K562 (cell line): ENCODE measurements around the gene CXCL9. TPM values are rescaled to one million over a fixed set of nuclear protein-coding genes. Genes with fewer than 3 reads are reported as not detected.

Experiments used
- CREBBP ChIP-seq: IDR thresholded peaks from one replicate; pipeline ENCODE4 v1.6.1; 2012; ENCODE audit warnings: low read depth, mild to moderate bottlenecking, control low read depth, inconsistent platforms, low read length
- GATA2 ChIP-seq: sonication (generic); formaldehyde crosslinking; IDR thresholded peaks from 2 replicates; pipeline ENCODE4 v1.4.0; 2020; ENCODE audit warnings: mild to moderate bottlenecking, missing genetic modification reagents
- KDM1A ChIP-seq, 2 experiments: fragments of 450-650 bp; IDR thresholded peaks; 2 replicates each; pipeline ENCODE4 v1.6.1; 2016; ENCODE audit warnings: mild to moderate bottlenecking in 2 of 2
- PTBP1 ChIP-seq: fragments of 200-400 bp; formaldehyde crosslinking; IDR thresholded peaks from 2 replicates; pipeline ENCODE4 v1.6.1; 2017; ENCODE audit warnings: low read depth, low read length
- TRIM28 ChIP-seq: fragments of 450-650 bp; IDR thresholded peaks from 2 replicates; pipeline ENCODE4 v1.6.1; 2017
- ZZZ3 ChIP-seq: fragments of 450-650 bp; IDR thresholded peaks from 2 replicates; pipeline ENCODE4 v1.6.1; 2016; ENCODE audit warnings: antibody characterized with exemption, mild to moderate bottlenecking, moderate library complexity
- polyA plus RNA-seq, 8 experiments: library from polyadenylated mRNA; depleted of rRNA in 4 of 8; stranded (reverse) in 5 of 8; unstranded in 3 of 8; fragments of >200 nt; fragmentation: Nextera tagmentation in 2 of 8; fragmentation: Illumina TruSeq in 1 of 8; extraction: Ambion mirVana in 2 of 8; extraction: Trizol in 1 of 8; gene quantifications; 2 replicates each; pipeline versions ENCODE4 v1.2.1 to v1.2.3, GENCODE V29; 2011 to 2014; ENCODE audit warnings: inconsistent platforms in 1 of 8, missing spikeins in 1 of 8
- total RNA-seq, 7 experiments: library from RNA; depleted of rRNA in 6 of 7; stranded (reverse); fragments of >200 nt in 6 of 7; fragmentation: Illumina TruSeq in 2 of 7; extraction: Trizol in 2 of 7; gene quantifications; 2 replicates each; pipeline versions ENCODE4 v1.2.1 to v1.2.3, GENCODE V29; 2011 to 2021; ENCODE audit warnings: low replicate concordance in 1 of 7
- TF ChIP-seq, protein P1 (sequence below): sonication (generic); formaldehyde crosslinking; IDR thresholded peaks from 2 replicates; pipeline ENCODE4 v1.4.0; 2020; ENCODE audit warnings: mild to moderate bottlenecking, missing genetic modification reagents
- TF ChIP-seq, protein P2 (sequence below): fragments of 450-650 bp; IDR thresholded peaks from 2 replicates; pipeline ENCODE4 v1.6.1; 2016; ENCODE audit warnings: borderline replicate concordance
- TF ChIP-seq, protein P3 (sequence below): fragments of 450-650 bp; IDR thresholded peaks from 2 replicates; pipeline ENCODE4 v1.6.1; 2016; ENCODE audit warnings: low read depth, mild to moderate bottlenecking, moderate library complexity
- TF ChIP-seq, protein P4 (sequence below): sonication (generic); formaldehyde crosslinking; IDR thresholded peaks from 2 replicates; pipeline ENCODE4 v1.8.0; 2022; ENCODE audit warnings: mild to moderate bottlenecking, missing genetic modification reagents

The CXCL9 gene
- total and polyA plus RNA-seq, 9 of the 15 experiments (the other 6 are each of a cell fraction or from before 2014, with no cell fraction given) = not detected

DNA sequence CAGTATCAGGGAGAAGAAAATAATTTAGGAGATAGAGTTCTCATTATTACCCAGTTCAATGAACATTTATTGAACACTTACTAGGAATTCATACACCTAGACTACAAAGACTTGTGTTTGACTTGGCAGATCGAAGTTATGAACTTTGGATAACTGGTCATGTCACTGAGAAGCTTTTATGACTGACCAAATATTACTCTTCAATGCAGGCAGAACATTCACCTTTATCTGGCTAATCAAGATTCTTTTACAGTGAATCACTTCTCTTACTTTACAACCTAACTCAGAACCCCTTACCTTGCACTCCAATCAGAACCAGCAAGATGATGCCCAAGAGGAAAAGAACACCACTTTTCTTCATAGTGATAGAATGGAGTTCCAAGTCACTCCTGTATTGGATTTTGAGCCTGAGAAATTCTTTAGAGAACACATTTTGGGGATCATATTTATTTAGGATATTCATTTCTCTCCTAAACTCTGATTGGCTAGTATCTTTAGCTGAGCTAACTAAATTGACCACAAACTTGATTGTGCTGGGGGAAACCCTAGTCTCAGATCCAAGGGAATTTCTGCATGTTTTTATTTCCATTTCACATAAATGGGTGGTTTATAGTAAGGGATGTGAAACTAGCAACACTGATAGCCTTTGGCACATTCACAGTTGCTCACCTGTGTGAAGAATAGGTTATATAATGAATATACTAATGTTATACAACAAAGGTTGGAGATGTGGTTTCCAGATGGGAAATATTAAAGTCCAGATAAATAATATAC is at the start of gene CXCL9 (continued):
- TF ChIP-seq, protein P1, sequence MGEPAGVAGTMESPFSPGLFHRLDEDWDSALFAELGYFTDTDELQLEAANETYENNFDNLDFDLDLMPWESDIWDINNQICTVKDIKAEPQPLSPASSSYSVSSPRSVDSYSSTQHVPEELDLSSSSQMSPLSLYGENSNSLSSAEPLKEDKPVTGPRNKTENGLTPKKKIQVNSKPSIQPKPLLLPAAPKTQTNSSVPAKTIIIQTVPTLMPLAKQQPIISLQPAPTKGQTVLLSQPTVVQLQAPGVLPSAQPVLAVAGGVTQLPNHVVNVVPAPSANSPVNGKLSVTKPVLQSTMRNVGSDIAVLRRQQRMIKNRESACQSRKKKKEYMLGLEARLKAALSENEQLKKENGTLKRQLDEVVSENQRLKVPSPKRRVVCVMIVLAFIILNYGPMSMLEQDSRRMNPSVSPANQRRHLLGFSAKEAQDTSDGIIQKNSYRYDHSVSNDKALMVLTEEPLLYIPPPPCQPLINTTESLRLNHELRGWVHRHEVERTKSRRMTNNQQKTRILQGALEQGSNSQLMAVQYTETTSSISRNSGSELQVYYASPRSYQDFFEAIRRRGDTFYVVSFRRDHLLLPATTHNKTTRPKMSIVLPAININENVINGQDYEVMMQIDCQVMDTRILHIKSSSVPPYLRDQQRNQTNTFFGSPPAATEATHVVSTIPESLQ = no peak
- TF ChIP-seq GATA2 (no peak), PTBP1 (no peak), CREBBP (no peak), KDM1A (IDR thresholded peaks at IDR 0.05) (no peak), ZZZ3 (no peak), TRIM28 (no peak)
- TF ChIP-seq, protein P2, sequence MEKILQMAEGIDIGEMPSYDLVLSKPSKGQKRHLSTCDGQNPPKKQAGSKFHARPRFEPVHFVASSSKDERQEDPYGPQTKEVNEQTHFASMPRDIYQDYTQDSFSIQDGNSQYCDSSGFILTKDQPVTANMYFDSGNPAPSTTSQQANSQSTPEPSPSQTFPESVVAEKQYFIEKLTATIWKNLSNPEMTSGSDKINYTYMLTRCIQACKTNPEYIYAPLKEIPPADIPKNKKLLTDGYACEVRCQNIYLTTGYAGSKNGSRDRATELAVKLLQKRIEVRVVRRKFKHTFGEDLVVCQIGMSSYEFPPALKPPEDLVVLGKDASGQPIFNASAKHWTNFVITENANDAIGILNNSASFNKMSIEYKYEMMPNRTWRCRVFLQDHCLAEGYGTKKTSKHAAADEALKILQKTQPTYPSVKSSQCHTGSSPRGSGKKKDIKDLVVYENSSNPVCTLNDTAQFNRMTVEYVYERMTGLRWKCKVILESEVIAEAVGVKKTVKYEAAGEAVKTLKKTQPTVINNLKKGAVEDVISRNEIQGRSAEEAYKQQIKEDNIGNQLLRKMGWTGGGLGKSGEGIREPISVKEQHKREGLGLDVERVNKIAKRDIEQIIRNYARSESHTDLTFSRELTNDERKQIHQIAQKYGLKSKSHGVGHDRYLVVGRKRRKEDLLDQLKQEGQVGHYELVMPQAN = no peak
- TF ChIP-seq, protein P3, sequence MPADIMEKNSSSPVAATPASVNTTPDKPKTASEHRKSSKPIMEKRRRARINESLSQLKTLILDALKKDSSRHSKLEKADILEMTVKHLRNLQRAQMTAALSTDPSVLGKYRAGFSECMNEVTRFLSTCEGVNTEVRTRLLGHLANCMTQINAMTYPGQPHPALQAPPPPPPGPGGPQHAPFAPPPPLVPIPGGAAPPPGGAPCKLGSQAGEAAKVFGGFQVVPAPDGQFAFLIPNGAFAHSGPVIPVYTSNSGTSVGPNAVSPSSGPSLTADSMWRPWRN = no peak
- TF ChIP-seq, protein P4, sequence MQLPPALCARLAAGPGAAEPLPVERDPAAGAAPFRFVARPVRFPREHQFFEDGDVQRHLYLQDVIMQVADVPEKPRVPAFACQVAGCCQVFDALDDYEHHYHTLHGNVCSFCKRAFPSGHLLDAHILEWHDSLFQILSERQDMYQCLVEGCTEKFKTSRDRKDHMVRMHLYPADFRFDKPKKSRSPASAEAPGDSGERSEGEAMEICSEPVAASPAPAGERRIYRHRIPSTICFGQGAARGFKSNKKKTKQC (CRISPR knock-in tag) = no peak
